Naive thymus-derived CD8-positive, alpha-beta T cell (primary cell): ENCODE data around the gene LOXHD1. TPM values are rescaled to one million over a fixed set of nuclear protein-coding genes. Genes with fewer than 3 reads are reported as not detected.

Experiments
- ATAC-seq, 2 donors: fragments of 150-1000 bp; cut with Tn5 transposase in 1 of 2; sonication (Bioruptor Pico), chemical (Tn5 transposase) in 1 of 2; 1 replicate in 1 of 2; 2 replicates in 1 of 2; pipeline ENCODE4 v1.10.0; 2021; ENCODE audit warnings: mild to moderate bottlenecking in 2 of 2, moderate library complexity in 2 of 2
- POLR2A ChIA-PET: fragments of 350-600 bp; sonication (Branson Sonifier 250); formaldehyde crosslinking; loops from one replicate; lab custom pipeline; 2021; ENCODE audit warnings: antibody characterized with exemption; lab: Charles Lee
- DNase-seq, 10 donors: peaks; one replicate each; pipeline versions ENCODE4 v3.0.0 to v3.0.0-alpha.2; 2020 to 2022
- H3K27ac Mint-ChIP-seq, 10 donors: one replicate each; pipeline ENCODE4 v1.8.0; 2020 to 2022; ENCODE audit warnings: mild to moderate bottlenecking in 10 of 10, mixed read lengths in 10 of 10, moderate library complexity in 4 of 10, inconsistent platforms in 1 of 10
- H3K27me3 Mint-ChIP-seq, 5 donors: one replicate each; pipeline ENCODE4 v1.8.0; 2021 to 2022; ENCODE audit warnings: mixed read lengths in 5 of 5
- H3K36me3 Mint-ChIP-seq, 3 donors: one replicate each; pipeline ENCODE4 v1.8.0; 2020 to 2022; ENCODE audit warnings: mixed read lengths in 3 of 3, mild to moderate bottlenecking in 2 of 3, inconsistent platforms in 1 of 3
- H3K4me1 Mint-ChIP-seq, 4 donors: one replicate each; pipeline ENCODE4 v1.8.0; 2021 to 2022; ENCODE audit warnings: mixed read lengths in 4 of 4
- H3K4me3 Mint-ChIP-seq, 10 donors: one replicate each; pipeline ENCODE4 v1.8.0; 2020 to 2022; ENCODE audit warnings: mild to moderate bottlenecking in 10 of 10, mixed read lengths in 10 of 10, moderate library complexity in 6 of 10, inconsistent platforms in 1 of 10
- H3K9me3 Mint-ChIP-seq, 9 donors: one replicate each; pipeline ENCODE4 v1.8.0; 2020 to 2022; ENCODE audit warnings: mixed read lengths in 9 of 9, mild to moderate bottlenecking in 3 of 9, inconsistent platforms in 1 of 9, moderate library complexity in 1 of 9
- polyA plus RNA-seq, 3 donors: library from polyadenylated mRNA; unstranded; fragments of 300-500 nt; fragmentation: Illumina TruSeq; gene quantifications; one replicate each; pipeline ENCODE4 v1.2.3, GENCODE V29; 2021
- total RNA-seq, 8 experiments: library from RNA in 2 of 8; stranded (reverse) in 2 of 8; gene quantifications; one replicate each; pipeline ENCODE4 v1.2.3 and lab custom pipeline; 2021 to 2026

The LOXHD1 gene
- total and polyA plus RNA-seq, 5 experiments from 2014 or later: 0.08 to 0.39 TPM; not detected in 3

GRCh38 chr18:46581648-46582047 is 75.4 kb downstream of the LOXHD1 start:
- DNase-seq: no peak
- H3K36me3 Mint-ChIP-seq: peaks cover 0 to 29% (median 0%) of the 10 kb centered on the region in 3 donors
- H3K27me3 Mint-ChIP-seq: peaks cover 6 to 29% (median 21%) of the 10 kb centered on the region in 5 donors
- ATAC-seq: no peak
- no peaks in the 10 kb centered on the region for H3K4me1 Mint-ChIP-seq
- H3K27ac Mint-ChIP-seq: no peak overlapping the region
- H3K9me3 Mint-ChIP-seq: peaks cover 12 to 32% (median 23%) of the 10 kb centered on the region in 9 donors
- H3K4me3 Mint-ChIP-seq: no peak overlapping the region
- POLR2A ChIA-PET: no interaction called here

- peaks cover 0 to 29% (median 0%) of the 10 kb centered on the region in 3 donors for H3K36me3 Mint-ChIP-seq
- POLR2A ChIA-PET: no interaction called here
- H3K27me3 Mint-ChIP-seq: peaks cover 9 to 29% (median 21%) of the 10 kb centered on the region in 5 donors
- DNase-seq (no peak), ATAC-seq (no peak)
- no peak overlapping the region for H3K4me3 Mint-ChIP-seq
- no peak overlapping the region for H3K27ac Mint-ChIP-seq
- peaks cover 0 to 2% (median 0%) of the 10 kb centered on the region in 4 donors for H3K4me1 Mint-ChIP-seq
- peaks cover 12 to 32% (median 23%) of the 10 kb centered on the region in 9 donors for H3K9me3 Mint-ChIP-seq
Observed at GRCh38 chr18:46578987-46579386, 78.0 kb downstream of the LOXHD1 start.

GRCh38 chr18:46577546-46577945 is 79.5 kb downstream of the LOXHD1 start:
- Mint-ChIP-seq H3K27ac (no peak overlapping the region), H3K27me3 (peaks cover 9 to 29% (median 19%) of the 10 kb centered on the region in 5 donors), H3K4me1 (peaks cover 0 to 2% (median 0%) of the 10 kb centered on the region in 4 donors), H3K4me3 (no peak overlapping the region), H3K36me3 (peaks cover 0 to 25% (median 0%) of the 10 kb centered on the region in 3 donors), H3K9me3 (peaks cover 11 to 32% (median 23%) of the 10 kb centered on the region in 9 donors)
- DNase-seq (no peak), ATAC-seq (no peak)
- POLR2A ChIA-PET: no interaction called here

- H3K4me3 Mint-ChIP-seq: no peak overlapping the region
- H3K4me1 Mint-ChIP-seq: peaks cover 0 to 2% (median 0%) of the 10 kb centered on the region in 4 donors
- POLR2A ChIA-PET: no interaction called here
- no peak for DNase-seq
- peaks cover 3 to 19% (median 9%) of the 10 kb centered on the region in 9 donors for H3K9me3 Mint-ChIP-seq
- H3K27ac Mint-ChIP-seq: no peak overlapping the region
- H3K27me3 Mint-ChIP-seq: peaks cover 5 to 26% (median 16%) of the 10 kb centered on the region in 5 donors
- H3K36me3 Mint-ChIP-seq: peaks cover 0 to 12% (median 0%) of the 10 kb centered on the region in 3 donors
- ATAC-seq: no peak
Observed at GRCh38 chr18:46575851-46576250, 81.2 kb downstream of the LOXHD1 start.

GRCh38 chr18:46574743-46575115 is 82.3 kb downstream of the LOXHD1 start:
- Mint-ChIP-seq H3K4me1 (peaks cover 0 to 2% (median 0%) of the 10 kb centered on the region in 4 donors), H3K36me3 (peaks cover 0 to 4% (median 0%) of the 10 kb centered on the region in 3 donors), H3K27ac (peak overlapping the region in 1 of 10 donors; percentile 32), H3K9me3 (peaks cover 0 to 11% (median under 1%) of the 10 kb centered on the region in 9 donors), H3K27me3 (peaks cover 5 to 15% (median 13%) of the 10 kb centered on the region in 5 donors), H3K4me3 (no peak overlapping the region)
- no peak for DNase-seq
- POLR2A ChIA-PET: interaction anchor here (0.7 kb wide), 1 partner anchor 56 kb away, joined by 3 read pairs; no protein-coding TSS in a partner anchor
- ATAC-seq: no peak

- Mint-ChIP-seq H3K9me3 (peaks cover 0 to 8% (median 0%) of the 10 kb centered on the region in 9 donors), H3K27me3 (peaks cover 5 to 15% (median 9%) of the 10 kb centered on the region in 5 donors), H3K4me3 (no peak overlapping the region), H3K36me3 (no peaks in the 10 kb centered on the region), H3K27ac (no peak overlapping the region), H3K4me1 (peaks cover 0 to 2% (median 0%) of the 10 kb centered on the region in 4 donors)
- ATAC-seq (no peak), DNase-seq (no peak)
- POLR2A ChIA-PET: interaction anchor here (0.7 kb wide), 1 partner anchor 57 kb away, joined by 3 read pairs; no protein-coding TSS in a partner anchor
Observed at GRCh38 chr18:46574000-46574742, 82.8 kb downstream of the LOXHD1 start.

- H3K27ac Mint-ChIP-seq: no peak overlapping the region
- H3K4me3 Mint-ChIP-seq: no peak overlapping the region
- H3K4me1 Mint-ChIP-seq: peaks cover 0 to 2% (median 0%) of the 10 kb centered on the region in 4 donors
- DNase-seq (no peak), ATAC-seq (no peak)
- POLR2A ChIA-PET: no interaction called here
- H3K9me3 Mint-ChIP-seq: peaks cover 0 to 2% (median 0%) of the 10 kb centered on the region in 9 donors
- no peaks in the 10 kb centered on the region for H3K36me3 Mint-ChIP-seq
- peaks cover 4 to 8% (median 5%) of the 10 kb centered on the region in 5 donors for H3K27me3 Mint-ChIP-seq
Observed at GRCh38 chr18:46573156-46573555, 83.9 kb downstream of the LOXHD1 start.

- Mint-ChIP-seq H3K4me1 (peaks cover 0 to 2% (median 0%) of the 10 kb centered on the region in 4 donors), H3K9me3 (no peaks in the 10 kb centered on the region), H3K36me3 (no peaks in the 10 kb centered on the region), H3K27ac (no peak overlapping the region), H3K4me3 (no peak overlapping the region), H3K27me3 (peaks cover 0 to 5% (median 4%) of the 10 kb centered on the region in 5 donors)
- POLR2A ChIA-PET: no interaction called here
- ATAC-seq (no peak), DNase-seq (no peak)
Observed at GRCh38 chr18:46571756-46572155, 85.3 kb downstream of the LOXHD1 start.

GRCh38 chr18:46570666-46571065 is 86.4 kb downstream of the LOXHD1 start:
- peaks cover 0 to under 1% (median 0%) of the 10 kb centered on the region in 4 donors for H3K4me1 Mint-ChIP-seq
- peaks cover 0 to 4% (median 1%) of the 10 kb centered on the region in 5 donors for H3K27me3 Mint-ChIP-seq
- no peaks in the 10 kb centered on the region for H3K36me3 Mint-ChIP-seq
- ATAC-seq: no peak
- H3K27ac Mint-ChIP-seq: no peak overlapping the region
- POLR2A ChIA-PET: no interaction called here
- no peak for DNase-seq
- no peaks in the 10 kb centered on the region for H3K9me3 Mint-ChIP-seq
- H3K4me3 Mint-ChIP-seq: no peak overlapping the region

GRCh38 chr18:46570134-46570533 is 86.9 kb downstream of the LOXHD1 start:
- H3K4me3 Mint-ChIP-seq: no peak overlapping the region
- H3K4me1 Mint-ChIP-seq: no peaks in the 10 kb centered on the region
- ATAC-seq (no peak), DNase-seq (no peak)
- peaks cover 0 to 5% (median 1%) of the 10 kb centered on the region in 5 donors for H3K27me3 Mint-ChIP-seq
- H3K27ac Mint-ChIP-seq: no peak overlapping the region
- H3K9me3 Mint-ChIP-seq: no peaks in the 10 kb centered on the region
- POLR2A ChIA-PET: no interaction called here
- H3K36me3 Mint-ChIP-seq: no peaks in the 10 kb centered on the region

- Mint-ChIP-seq H3K36me3 (no peaks in the 10 kb centered on the region), H3K4me3 (no peak overlapping the region), H3K4me1 (no peaks in the 10 kb centered on the region), H3K9me3 (no peaks in the 10 kb centered on the region), H3K27ac (no peak overlapping the region), H3K27me3 (peaks cover 0 to 7% (median 1%) of the 10 kb centered on the region in 5 donors)
- ATAC-seq (no peak), DNase-seq (no peak)
- POLR2A ChIA-PET: no interaction called here
Observed at GRCh38 chr18:46569211-46569610, 87.8 kb downstream of the LOXHD1 start.

- ATAC-seq (no peak), DNase-seq (no peak)
- H3K4me3 Mint-ChIP-seq: no peak overlapping the region
- no peaks in the 10 kb centered on the region for H3K9me3 Mint-ChIP-seq
- no peaks in the 10 kb centered on the region for H3K4me1 Mint-ChIP-seq
- POLR2A ChIA-PET: no interaction called here
- H3K27ac Mint-ChIP-seq: no peak overlapping the region
- H3K27me3 Mint-ChIP-seq: peaks cover 0 to 6% (median 5%) of the 10 kb centered on the region in 5 donors
- no peaks in the 10 kb centered on the region for H3K36me3 Mint-ChIP-seq
Observed at GRCh38 chr18:46567196-46567595, 89.8 kb downstream of the LOXHD1 start.

- H3K27me3 Mint-ChIP-seq: peaks cover 1 to 6% (median 3%) of the 10 kb centered on the region in 5 donors
- no peaks in the 10 kb centered on the region for H3K4me1 Mint-ChIP-seq
- H3K9me3 Mint-ChIP-seq: no peaks in the 10 kb centered on the region
- no peak overlapping the region for H3K4me3 Mint-ChIP-seq
- ATAC-seq (no peak), DNase-seq (no peak)
- H3K36me3 Mint-ChIP-seq: no peaks in the 10 kb centered on the region
- peak overlapping the region in 1 of 10 donors; percentile 36 for H3K27ac Mint-ChIP-seq
- POLR2A ChIA-PET: no interaction called here
Observed at GRCh38 chr18:46566111-46566510, 90.9 kb downstream of the LOXHD1 start.
